H1 (cell line): ENCODE data around the gene TNFAIP8L3. TPM values are rescaled to one million over a fixed set of nuclear protein-coding genes. Genes with fewer than 3 reads are reported as not detected.

Source experiments
- ASH2L ChIP-seq: fragments of 200-600, 300-600 bp; sonication (generic); IDR thresholded peaks from one replicate; pipeline ENCODE4 v1.7.1; 2017; ENCODE audit warnings: low read length
- BRCA1 ChIP-seq: IDR thresholded peaks from 2 replicates; pipeline ENCODE4 v1.6.1; 2012; ENCODE audit warnings: low read depth, low read length, improper control_type of control experiment
- CBX8 ChIP-seq: fragments of 300-800, 300-1000 bp; sonication (generic); IDR thresholded peaks from 2 replicates; pipeline ENCODE4 v1.7.1; 2016; ENCODE audit warnings: low read depth, low read length, borderline replicate concordance
- CREB1 ChIP-seq: IDR thresholded peaks from 2 replicates; pipeline ENCODE4 v1.6.1; 2012; ENCODE audit warnings: inconsistent platforms
- CTBP2 ChIP-seq: IDR thresholded peaks from 2 replicates; pipeline ENCODE4 v1.7.0; 2011; ENCODE audit warnings: borderline replicate concordance, mild to moderate bottlenecking, moderate library complexity, mixed read lengths, low read length; ENCODE audit not compliant: insufficient read depth, insufficient read length
- EP300 ChIP-seq, 2 experiments: IDR thresholded peaks; 1 replicate in 1 of 2; 2 replicates in 1 of 2; pipeline ENCODE4 v1.6.1; 2011 to 2012; ENCODE audit warnings: low read depth in 2 of 2, low read length in 2 of 2, mild to moderate bottlenecking in 2 of 2, borderline replicate concordance in 1 of 2, inconsistent platforms in 1 of 2, moderate library complexity in 1 of 2
- JUN ChIP-seq: IDR thresholded peaks from 2 replicates; pipeline ENCODE4 v1.6.1; 2011; ENCODE audit warnings: low read depth, mild to moderate bottlenecking, improper control_type of control experiment, low read length
- JUND ChIP-seq: IDR thresholded peaks from 2 replicates; pipeline ENCODE4 v1.6.1; 2011; ENCODE audit warnings: mild to moderate bottlenecking, improper control_type of control experiment, low read length
- SIRT6 ChIP-seq: IDR thresholded peaks from one replicate; pipeline ENCODE4 v1.7.1; 2012; ENCODE audit warnings: low read length, inconsistent platforms
- SP4 ChIP-seq: IDR thresholded peaks from 2 replicates; pipeline ENCODE4 v1.6.1; 2012; ENCODE audit warnings: low read length, inconsistent platforms
- polyA plus RNA-seq, 7 experiments: library from polyadenylated mRNA; depleted of rRNA in 3 of 7; stranded (reverse) in 5 of 7; unstranded in 2 of 7; fragments of >200 nt in 5 of 7; fragments of 200-250 nt in 2 of 7; gene quantifications; 1 replicate in 5 of 7; 2 replicates in 1 of 7; 4 replicates in 1 of 7; pipeline versions ENCODE4 v1.2.1 to v1.2.3, GENCODE V29; 2011 to 2013; ENCODE audit warnings: missing spikeins in 2 of 7, mixed read lengths in 2 of 7
- total RNA-seq: library from RNA; stranded (reverse); fragmentation: NEBNext Ultra II Directional; extraction: Animal tissue kit (Norgen Biotek cat#: 25700); gene quantifications from 2 replicates; pipeline ENCODE4 v1.2.1, GENCODE V29; 2021
- TF ChIP-seq, protein P1 (sequence below): fragments of 300-600 bp; sonication (generic); IDR thresholded peaks from 2 replicates; pipeline ENCODE4 v1.7.1; 2012; ENCODE audit warnings: low read length, moderate library complexity, mild to moderate bottlenecking, inconsistent platforms; ENCODE audit not compliant: insufficient replicate concordance
- TF ChIP-seq, protein P2 (sequence below): IDR thresholded peaks from 2 replicates; pipeline ENCODE4 v1.6.1; 2011; ENCODE audit warnings: low read length, improper control_type of control experiment

Gene TNFAIP8L3
- total and polyA plus RNA-seq, 2 of the 8 experiments (the other 6 are each of a cell fraction or from before 2014, with no cell fraction given), result 0.23 to 0.67 TPM

- TF ChIP-seq, protein P1, sequence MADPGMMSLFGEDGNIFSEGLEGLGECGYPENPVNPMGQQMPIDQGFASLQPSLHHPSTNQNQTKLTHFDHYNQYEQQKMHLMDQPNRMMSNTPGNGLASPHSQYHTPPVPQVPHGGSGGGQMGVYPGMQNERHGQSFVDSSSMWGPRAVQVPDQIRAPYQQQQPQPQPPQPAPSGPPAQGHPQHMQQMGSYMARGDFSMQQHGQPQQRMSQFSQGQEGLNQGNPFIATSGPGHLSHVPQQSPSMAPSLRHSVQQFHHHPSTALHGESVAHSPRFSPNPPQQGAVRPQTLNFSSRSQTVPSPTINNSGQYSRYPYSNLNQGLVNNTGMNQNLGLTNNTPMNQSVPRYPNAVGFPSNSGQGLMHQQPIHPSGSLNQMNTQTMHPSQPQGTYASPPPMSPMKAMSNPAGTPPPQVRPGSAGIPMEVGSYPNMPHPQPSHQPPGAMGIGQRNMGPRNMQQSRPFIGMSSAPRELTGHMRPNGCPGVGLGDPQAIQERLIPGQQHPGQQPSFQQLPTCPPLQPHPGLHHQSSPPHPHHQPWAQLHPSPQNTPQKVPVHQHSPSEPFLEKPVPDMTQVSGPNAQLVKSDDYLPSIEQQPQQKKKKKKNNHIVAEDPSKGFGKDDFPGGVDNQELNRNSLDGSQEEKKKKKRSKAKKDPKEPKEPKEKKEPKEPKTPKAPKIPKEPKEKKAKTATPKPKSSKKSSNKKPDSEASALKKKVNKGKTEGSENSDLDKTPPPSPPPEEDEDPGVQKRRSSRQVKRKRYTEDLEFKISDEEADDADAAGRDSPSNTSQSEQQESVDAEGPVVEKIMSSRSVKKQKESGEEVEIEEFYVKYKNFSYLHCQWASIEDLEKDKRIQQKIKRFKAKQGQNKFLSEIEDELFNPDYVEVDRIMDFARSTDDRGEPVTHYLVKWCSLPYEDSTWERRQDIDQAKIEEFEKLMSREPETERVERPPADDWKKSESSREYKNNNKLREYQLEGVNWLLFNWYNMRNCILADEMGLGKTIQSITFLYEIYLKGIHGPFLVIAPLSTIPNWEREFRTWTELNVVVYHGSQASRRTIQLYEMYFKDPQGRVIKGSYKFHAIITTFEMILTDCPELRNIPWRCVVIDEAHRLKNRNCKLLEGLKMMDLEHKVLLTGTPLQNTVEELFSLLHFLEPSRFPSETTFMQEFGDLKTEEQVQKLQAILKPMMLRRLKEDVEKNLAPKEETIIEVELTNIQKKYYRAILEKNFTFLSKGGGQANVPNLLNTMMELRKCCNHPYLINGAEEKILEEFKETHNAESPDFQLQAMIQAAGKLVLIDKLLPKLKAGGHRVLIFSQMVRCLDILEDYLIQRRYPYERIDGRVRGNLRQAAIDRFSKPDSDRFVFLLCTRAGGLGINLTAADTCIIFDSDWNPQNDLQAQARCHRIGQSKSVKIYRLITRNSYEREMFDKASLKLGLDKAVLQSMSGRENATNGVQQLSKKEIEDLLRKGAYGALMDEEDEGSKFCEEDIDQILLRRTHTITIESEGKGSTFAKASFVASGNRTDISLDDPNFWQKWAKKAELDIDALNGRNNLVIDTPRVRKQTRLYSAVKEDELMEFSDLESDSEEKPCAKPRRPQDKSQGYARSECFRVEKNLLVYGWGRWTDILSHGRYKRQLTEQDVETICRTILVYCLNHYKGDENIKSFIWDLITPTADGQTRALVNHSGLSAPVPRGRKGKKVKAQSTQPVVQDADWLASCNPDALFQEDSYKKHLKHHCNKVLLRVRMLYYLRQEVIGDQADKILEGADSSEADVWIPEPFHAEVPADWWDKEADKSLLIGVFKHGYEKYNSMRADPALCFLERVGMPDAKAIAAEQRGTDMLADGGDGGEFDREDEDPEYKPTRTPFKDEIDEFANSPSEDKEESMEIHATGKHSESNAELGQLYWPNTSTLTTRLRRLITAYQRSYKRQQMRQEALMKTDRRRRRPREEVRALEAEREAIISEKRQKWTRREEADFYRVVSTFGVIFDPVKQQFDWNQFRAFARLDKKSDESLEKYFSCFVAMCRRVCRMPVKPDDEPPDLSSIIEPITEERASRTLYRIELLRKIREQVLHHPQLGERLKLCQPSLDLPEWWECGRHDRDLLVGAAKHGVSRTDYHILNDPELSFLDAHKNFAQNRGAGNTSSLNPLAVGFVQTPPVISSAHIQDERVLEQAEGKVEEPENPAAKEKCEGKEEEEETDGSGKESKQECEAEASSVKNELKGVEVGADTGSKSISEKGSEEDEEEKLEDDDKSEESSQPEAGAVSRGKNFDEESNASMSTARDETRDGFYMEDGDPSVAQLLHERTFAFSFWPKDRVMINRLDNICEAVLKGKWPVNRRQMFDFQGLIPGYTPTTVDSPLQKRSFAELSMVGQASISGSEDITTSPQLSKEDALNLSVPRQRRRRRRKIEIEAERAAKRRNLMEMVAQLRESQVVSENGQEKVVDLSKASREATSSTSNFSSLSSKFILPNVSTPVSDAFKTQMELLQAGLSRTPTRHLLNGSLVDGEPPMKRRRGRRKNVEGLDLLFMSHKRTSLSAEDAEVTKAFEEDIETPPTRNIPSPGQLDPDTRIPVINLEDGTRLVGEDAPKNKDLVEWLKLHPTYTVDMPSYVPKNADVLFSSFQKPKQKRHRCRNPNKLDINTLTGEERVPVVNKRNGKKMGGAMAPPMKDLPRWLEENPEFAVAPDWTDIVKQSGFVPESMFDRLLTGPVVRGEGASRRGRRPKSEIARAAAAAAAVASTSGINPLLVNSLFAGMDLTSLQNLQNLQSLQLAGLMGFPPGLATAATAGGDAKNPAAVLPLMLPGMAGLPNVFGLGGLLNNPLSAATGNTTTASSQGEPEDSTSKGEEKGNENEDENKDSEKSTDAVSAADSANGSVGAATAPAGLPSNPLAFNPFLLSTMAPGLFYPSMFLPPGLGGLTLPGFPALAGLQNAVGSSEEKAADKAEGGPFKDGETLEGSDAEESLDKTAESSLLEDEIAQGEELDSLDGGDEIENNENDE, result no peak
- TF ChIP-seq ASH2L (no peak), SP4 (no peak), CBX8 (no peak), SIRT6 (no peak), BRCA1 (no peak), EP300 (IDR thresholded peaks at IDR 0.05; ENCODE audit: borderline replicate concordance in 1 of 2, low read depth in 2 of 2, low read length in 2 of 2) (no peak), CREB1 (no peak), CTBP2 (no peak), JUND (no peak), JUN (no peak)
- TF ChIP-seq, protein P2, sequence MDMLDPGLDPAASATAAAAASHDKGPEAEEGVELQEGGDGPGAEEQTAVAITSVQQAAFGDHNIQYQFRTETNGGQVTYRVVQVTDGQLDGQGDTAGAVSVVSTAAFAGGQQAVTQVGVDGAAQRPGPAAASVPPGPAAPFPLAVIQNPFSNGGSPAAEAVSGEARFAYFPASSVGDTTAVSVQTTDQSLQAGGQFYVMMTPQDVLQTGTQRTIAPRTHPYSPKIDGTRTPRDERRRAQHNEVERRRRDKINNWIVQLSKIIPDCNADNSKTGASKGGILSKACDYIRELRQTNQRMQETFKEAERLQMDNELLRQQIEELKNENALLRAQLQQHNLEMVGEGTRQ, result no peak
Observed at GRCh38 chr15:51062736-51063135, 32.0 kb downstream of the TNFAIP8L3 start (continued).
